H1 (cell line): ENCODE measurements around the gene NUDC. TPM values are rescaled to one million over a fixed set of nuclear protein-coding genes. Genes with fewer than 3 reads are reported as not detected.

Source experiments
- ATF2 ChIP-seq: IDR thresholded peaks from 2 replicates; pipeline ENCODE4 v1.6.1; 2012; ENCODE audit warnings: low read length, inconsistent platforms
- ATF3 ChIP-seq: IDR thresholded peaks from 2 replicates; pipeline ENCODE4 v1.6.1; 2011; ENCODE audit warnings: low read depth, mild to moderate bottlenecking, low read length; ENCODE audit not compliant: insufficient read depth
- BACH1 ChIP-seq: IDR thresholded peaks from 2 replicates; pipeline ENCODE4 v1.6.1; 2012; ENCODE audit warnings: low read length, improper control_type of control experiment
- BRCA1 ChIP-seq: IDR thresholded peaks from 2 replicates; pipeline ENCODE4 v1.6.1; 2012; ENCODE audit warnings: low read depth, low read length, improper control_type of control experiment
- CBX5 ChIP-seq: fragments of 300-800, 300-1000 bp; sonication (generic); IDR thresholded peaks from 2 replicates; pipeline ENCODE4 v1.7.1; 2016; ENCODE audit warnings: antibody characterized with exemption, low read length, low read depth
- CBX8 ChIP-seq: fragments of 300-800, 300-1000 bp; sonication (generic); IDR thresholded peaks from 2 replicates; pipeline ENCODE4 v1.7.1; 2016; ENCODE audit warnings: low read depth, low read length, borderline replicate concordance
- CHD2 ChIP-seq: IDR thresholded peaks from 2 replicates; pipeline ENCODE4 v1.6.1; 2012; ENCODE audit warnings: low read length, improper control_type of control experiment
- CREB1 ChIP-seq: IDR thresholded peaks from 2 replicates; pipeline ENCODE4 v1.6.1; 2012; ENCODE audit warnings: inconsistent platforms
- CTCF ChIP-seq, 3 experiments: IDR thresholded peaks; 1 replicate in 2 of 3; 2 replicates in 1 of 3; pipeline versions ENCODE4 v1.5.1 to v1.6.1; 2011; ENCODE audit warnings: low read length in 3 of 3, mild to moderate bottlenecking in 3 of 3, inconsistent platforms in 2 of 3, low read depth in 1 of 3, moderate library complexity in 1 of 3; ENCODE audit not compliant: insufficient read depth in 1 of 3; ENCODE audit errors: control extremely low read depth in 1 of 3
- EZH2 ChIP-seq: fragments of 200-600 bp; sonication (generic); IDR thresholded peaks from 2 replicates; pipeline ENCODE4 v1.7.1; 2012; ENCODE audit warnings: low read depth, mild to moderate bottlenecking, moderate library complexity, low read length, inconsistent platforms; ENCODE audit not compliant: severe bottlenecking
- FOSL1 ChIP-seq: IDR thresholded peaks from 2 replicates; pipeline ENCODE4 v1.6.1; 2011; ENCODE audit warnings: mild to moderate bottlenecking, low read depth, low read length, moderate library complexity; ENCODE audit not compliant: insufficient read depth
- KDM5A ChIP-seq: fragments of 200-600 bp; IDR thresholded peaks from 2 replicates; pipeline ENCODE4 v1.7.1; 2012; ENCODE audit warnings: mild to moderate bottlenecking, low read length, inconsistent platforms, mixed read lengths
- MAX ChIP-seq: IDR thresholded peaks from 2 replicates; pipeline ENCODE4 v1.6.1; 2012; ENCODE audit warnings: inconsistent platforms
- RAD21 ChIP-seq, 2 experiments: IDR thresholded peaks in 1 of 2; conservative IDR thresholded peaks in 1 of 2; 2 replicates each; pipeline ENCODE4 v1.6.1; 2011; ENCODE audit warnings: low read depth in 2 of 2, low read length in 2 of 2, improper control_type of control experiment in 1 of 2, inconsistent platforms in 1 of 2, mild to moderate bottlenecking in 1 of 2, moderate library complexity in 1 of 2
- RFX5 ChIP-seq: IDR thresholded peaks from 2 replicates; pipeline ENCODE4 v1.6.1; 2011; ENCODE audit warnings: low read depth, low read length, improper control_type of control experiment, borderline replicate concordance
- RXRA ChIP-seq: IDR thresholded peaks from 2 replicates; pipeline ENCODE4 v1.6.1; 2011; ENCODE audit warnings: low read depth, mild to moderate bottlenecking, low read length, moderate library complexity; ENCODE audit not compliant: insufficient read depth
- SP4 ChIP-seq: IDR thresholded peaks from 2 replicates; pipeline ENCODE4 v1.6.1; 2012; ENCODE audit warnings: low read length, inconsistent platforms
- TCF12 ChIP-seq: IDR thresholded peaks from 2 replicates; pipeline ENCODE4 v1.6.1; 2011; ENCODE audit warnings: low read depth, mild to moderate bottlenecking, low read length
- YY1 ChIP-seq: IDR thresholded peaks from 2 replicates; pipeline ENCODE4 v1.6.1; 2011; ENCODE audit warnings: low read depth, mild to moderate bottlenecking, low read length
- polyA plus RNA-seq, 7 experiments: library from polyadenylated mRNA; depleted of rRNA in 3 of 7; stranded (reverse) in 5 of 7; unstranded in 2 of 7; fragments of >200 nt in 5 of 7; fragments of 200-250 nt in 2 of 7; gene quantifications; 1 replicate in 5 of 7; 2 replicates in 1 of 7; 4 replicates in 1 of 7; pipeline versions ENCODE4 v1.2.1 to v1.2.3, GENCODE V29; 2011 to 2013; ENCODE audit warnings: missing spikeins in 2 of 7, mixed read lengths in 2 of 7
- total RNA-seq: library from RNA; stranded (reverse); fragmentation: NEBNext Ultra II Directional; extraction: Animal tissue kit (Norgen Biotek cat#: 25700); gene quantifications from 2 replicates; pipeline ENCODE4 v1.2.1, GENCODE V29; 2021

The NUDC gene
- total and polyA plus RNA-seq, 2 of the 8 experiments (the other 6 are each of a cell fraction or from before 2014, with no cell fraction given) = 43.2 to 131 TPM

- no peak for TF ChIP-seq FOSL1
- no peak for TF ChIP-seq RXRA
- TF ChIP-seq KDM5A = no peak
- TF ChIP-seq SP4 = no peak
- TF ChIP-seq MAX = peak; percentile 46
- TF ChIP-seq CTCF (IDR thresholded peaks at IDR 0.05; ENCODE audit: control extremely low read depth in 1 of 3, insufficient read depth in 1 of 3, low read depth in 1 of 3, low read length in 3 of 3) = no peak
- TF ChIP-seq BRCA1 = no peak
- no peak for TF ChIP-seq CBX8
- TF ChIP-seq CHD2 = peak; percentile 61
- no peak; a peak in 1 of 4 replicates for TF ChIP-seq RAD21 (IDR thresholded peaks at IDR 0.05 in 1 of 2, conservative IDR thresholded peaks at IDR 0.05 in 1 of 2; ENCODE audit: low read depth in 2 of 2, low read length in 2 of 2)
- TF ChIP-seq BACH1 = no peak
- TF ChIP-seq TCF12 = no peak
- no peak for TF ChIP-seq YY1
- no peak for TF ChIP-seq EZH2
- no peak for TF ChIP-seq ATF3
- TF ChIP-seq RFX5 = no peak
- TF ChIP-seq CBX5 = no peak
- TF ChIP-seq CREB1 = peak; percentile 66; the same call in 1 of the 2 replicates
- TF ChIP-seq ATF2 = no peak; the same call in 1 of the 2 replicates
Measured at GRCh38 chr1:26993237-26994019, 71.9 kb downstream of the NUDC start, which contains the start of gene TRNP1 (continued).
